A375 (cell line): Measurements from ENCODE around the gene CRX. TPM values are rescaled to one million over a fixed set of nuclear protein-coding genes. Genes with fewer than 3 reads are reported as not detected.

Source experiments
- small RNA-seq: library from RNA; depleted of rRNA; stranded (forward); fragments of <200 nt; gene quantifications from one replicate; pipeline ENCODE3, GENCODE V24; 2014
- total RNA-seq: library from RNA; depleted of rRNA; stranded (reverse); fragments of >200 nt; shearing (Covaris generic); gene quantifications from 2 replicates; pipeline ENCODE4 v1.2.3, GENCODE V29; 2014; rRNA removed

Gene CRX
- total RNA-seq = not detected in 2 replicates

GRCh38 chr19:47821460-47822020, at the start of gene CRX:
Gene CRX (plus strand): TSS chr19:47821937. CDS start chr19:47834444, 12,507 bp downstream.

GRCh38 chr19:47778049-47778953, 43.4 kb upstream of the CRX start, which contains the start of gene SELENOW:
Gene SELENOW (plus strand): TSS chr19:47778703. CDS start chr19:47778786, 83 bp downstream.

GRCh38 chr19:47804451-47804850, 17.3 kb upstream of the CRX start, which contains the start of gene TPRX1:
Gene TPRX1 (minus strand): TSS chr19:47804551. CDS start chr19:47804539, 12 bp downstream.

GRCh38 chr19:47858646-47859285, 37.0 kb downstream of the CRX start, which contains the start of gene TPRX2:
Gene TPRX2 (plus strand): TSS chr19:47859235. CDS start chr19:47859247, 12 bp downstream.

GRCh38 chr19:47886010-47886559, 64.3 kb downstream of the CRX start, which contains the start of gene SULT2A1:
Gene SULT2A1 (minus strand): TSS chr19:47886315. CDS start chr19:47886257, 58 bp downstream.

Small RNAs within 50 kb of the gene (small RNA-seq; reads per million reads assigned to genes)
- gene AC008745.1 = not detected

Other genes with a start within 250 kb of the CRX start
- gene ZNF541, start 248.8 kb upstream of the CRX start, total RNA-seq = not detected in 2 replicates
- 1.2 and 3.8 TPM in 2 replicates for gene BICRA, start 212.8 kb upstream of the CRX start, total RNA-seq
- 22.9 and 33.2 TPM in 2 replicates for gene EHD2, start 108.5 kb upstream of the CRX start, total RNA-seq
- gene NOP53, start 76.4 kb upstream of the CRX start, total RNA-seq = 189 and 244 TPM in 2 replicates
- 264 and 283 TPM in 2 replicates for gene SELENOW, start 43.2 kb upstream of the CRX start, total RNA-seq
- not detected in 2 replicates for gene TPRX1, start 17.4 kb upstream of the CRX start, total RNA-seq
- not detected in 2 replicates for gene TPRX2, start 37.3 kb downstream of the CRX start, total RNA-seq
- gene SULT2A1, start 64.4 kb downstream of the CRX start, total RNA-seq = not detected in 2 replicates
- gene BSPH1, start 170.2 kb downstream of the CRX start, total RNA-seq = not detected in 2 replicates
- gene ELSPBP1, start 172.7 kb downstream of the CRX start, total RNA-seq = not detected in 2 replicates
- gene CABP5, start 222.1 kb downstream of the CRX start, total RNA-seq = not detected in 2 replicates